Astrocyte of the cerebellum (primary cell): ENCODE data around the gene DUOX2.
"Not testable (repeated sequence)": the region's sequence is repeated elsewhere in the genome, so short reads cannot be mapped to it uniquely, and the experiment has no call there.

ENCODE experiments used
- DNase-seq: peaks from one replicate; pipeline ENCODE4 v3.0.0-alpha.2; 2011; ENCODE audit warnings: low read depth
- H3K4me3 ChIP-seq: 2 replicates; pipeline ENCODE4 v1.5.1; 2011; ENCODE audit warnings: mild to moderate bottlenecking, low read depth, low read length, moderate library complexity
- in situ Hi-C: cut with HindIII; loops from 2 replicates; pipeline ENCODE4 v1.10.0; 2017; ENCODE audit warnings: low sequenced_read_pairs
- TF ChIP-seq, protein P1 (sequence below): IDR thresholded peaks from 2 replicates; pipeline ENCODE4 v1.5.1; 2012; ENCODE audit warnings: low read length, low read depth, moderate library complexity, mild to moderate bottlenecking; ENCODE audit errors: missing control alignments

DUOX2 gene

DNA sequence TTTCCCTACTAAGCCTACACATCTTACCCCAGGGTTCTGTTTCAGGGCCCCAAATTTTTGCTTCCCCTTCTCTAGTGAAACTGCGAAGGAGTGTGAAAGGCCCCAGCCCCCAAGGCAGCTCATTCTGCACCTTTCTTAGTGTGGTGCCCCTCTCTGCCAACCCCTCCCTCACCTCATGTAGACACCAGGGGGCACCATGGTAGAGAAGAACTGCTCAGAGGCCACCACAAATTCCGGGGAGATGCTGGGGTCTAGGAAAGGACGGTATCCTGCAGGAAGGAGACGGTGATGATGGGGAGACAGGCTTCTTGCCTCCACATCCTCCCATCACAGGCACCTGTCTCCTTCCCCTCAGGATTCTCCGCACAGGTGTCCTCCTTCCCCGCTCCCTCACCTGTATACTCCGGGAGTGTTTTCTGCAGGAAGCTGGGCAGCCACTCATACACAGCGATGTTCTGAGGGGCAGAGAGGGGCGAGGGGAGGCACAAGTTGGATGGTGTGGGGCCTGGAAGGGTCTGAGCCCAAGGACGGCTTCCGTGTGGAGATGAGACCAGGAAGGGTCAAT is 3.6 kb downstream of the DUOX2 start:
- H3K4me3 ChIP-seq, result no peak overlapping the region
- DNase-seq, result no peak
- in situ Hi-C loops, result no loop called here
- TF ChIP-seq, protein P1, sequence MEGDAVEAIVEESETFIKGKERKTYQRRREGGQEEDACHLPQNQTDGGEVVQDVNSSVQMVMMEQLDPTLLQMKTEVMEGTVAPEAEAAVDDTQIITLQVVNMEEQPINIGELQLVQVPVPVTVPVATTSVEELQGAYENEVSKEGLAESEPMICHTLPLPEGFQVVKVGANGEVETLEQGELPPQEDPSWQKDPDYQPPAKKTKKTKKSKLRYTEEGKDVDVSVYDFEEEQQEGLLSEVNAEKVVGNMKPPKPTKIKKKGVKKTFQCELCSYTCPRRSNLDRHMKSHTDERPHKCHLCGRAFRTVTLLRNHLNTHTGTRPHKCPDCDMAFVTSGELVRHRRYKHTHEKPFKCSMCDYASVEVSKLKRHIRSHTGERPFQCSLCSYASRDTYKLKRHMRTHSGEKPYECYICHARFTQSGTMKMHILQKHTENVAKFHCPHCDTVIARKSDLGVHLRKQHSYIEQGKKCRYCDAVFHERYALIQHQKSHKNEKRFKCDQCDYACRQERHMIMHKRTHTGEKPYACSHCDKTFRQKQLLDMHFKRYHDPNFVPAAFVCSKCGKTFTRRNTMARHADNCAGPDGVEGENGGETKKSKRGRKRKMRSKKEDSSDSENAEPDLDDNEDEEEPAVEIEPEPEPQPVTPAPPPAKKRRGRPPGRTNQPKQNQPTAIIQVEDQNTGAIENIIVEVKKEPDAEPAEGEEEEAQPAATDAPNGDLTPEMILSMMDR, result no peak

DNA sequence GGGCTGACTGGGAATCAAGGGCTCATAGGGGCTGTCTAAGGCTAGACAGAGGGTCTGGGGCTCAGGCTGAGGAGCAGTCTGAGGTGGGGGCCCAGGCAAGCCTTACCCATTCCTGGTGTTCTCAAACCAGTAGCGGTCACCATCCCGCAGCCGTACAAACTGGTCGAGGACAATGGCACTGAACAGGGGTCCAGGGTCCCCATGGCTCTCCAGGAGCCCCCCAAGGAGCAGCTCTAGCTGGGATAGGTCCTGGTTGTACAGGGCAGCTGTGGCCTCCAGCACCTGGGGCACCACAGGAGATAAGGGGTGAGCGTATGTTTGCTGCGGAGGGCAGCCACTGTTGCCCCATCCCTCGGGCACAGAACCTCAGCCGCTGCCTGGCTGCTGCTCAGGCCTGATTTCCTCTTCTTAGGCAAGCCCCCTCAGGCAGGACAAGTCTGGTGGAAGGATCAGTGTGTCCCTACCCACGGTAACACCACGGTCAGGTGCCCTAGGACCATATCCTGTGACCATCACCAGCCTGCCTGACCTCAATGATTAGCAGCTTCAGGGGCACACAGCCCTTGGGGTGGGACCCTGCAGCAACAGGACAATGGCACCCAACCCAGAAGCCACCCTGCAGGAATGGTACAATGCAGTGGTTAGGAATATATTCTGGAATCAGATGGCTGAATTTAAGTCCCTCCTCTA is 5.9 kb downstream of the DUOX2 start:
- in situ Hi-C loops, result no loop called here
- TF ChIP-seq, protein P1, result no peak
- no peak overlapping the region for H3K4me3 ChIP-seq
- DNase-seq, result no peak

DNA sequence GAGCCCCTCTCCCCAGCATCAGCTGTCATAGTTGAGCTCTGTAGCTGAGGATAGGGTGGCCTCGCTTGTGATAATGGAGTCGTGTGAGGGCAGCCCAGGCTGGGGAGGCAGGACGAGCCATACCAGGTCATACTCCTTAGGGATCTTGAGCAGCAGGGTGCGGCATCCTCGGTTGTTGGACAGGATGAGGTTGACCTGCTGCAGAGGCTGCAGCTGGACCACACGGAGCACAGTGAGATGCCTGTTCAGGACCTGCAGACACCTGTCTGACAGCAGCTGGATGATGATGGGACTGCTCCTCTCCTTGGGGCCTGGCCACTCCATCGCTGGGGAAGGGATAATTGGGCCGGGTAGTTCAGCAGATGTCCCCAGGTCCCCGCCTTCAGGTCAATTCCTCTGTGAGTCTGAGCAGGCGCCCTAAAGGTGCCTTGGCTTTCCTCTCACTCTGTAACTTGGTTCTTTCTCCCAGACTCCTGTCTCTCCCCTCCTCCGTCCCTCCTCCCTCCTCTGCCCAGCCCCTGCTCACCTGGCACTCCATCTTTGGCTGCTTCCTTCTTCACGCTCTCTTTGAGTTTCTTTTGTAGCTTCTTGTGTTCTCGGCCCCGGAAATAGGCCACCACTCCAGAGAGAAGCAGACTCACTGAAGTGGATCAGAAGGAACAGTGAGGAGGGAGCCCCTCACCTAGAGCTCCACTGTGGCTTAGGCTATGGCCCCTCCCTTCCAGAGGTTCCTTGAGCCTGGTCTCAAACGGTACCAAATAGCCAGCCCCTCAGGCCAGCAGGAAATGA is 7.8 kb downstream of the DUOX2 start:
- no peak for DNase-seq
- in situ Hi-C loops, result no loop called here
- TF ChIP-seq, protein P1, result no peak
- no peak overlapping the region for H3K4me3 ChIP-seq

DNA sequence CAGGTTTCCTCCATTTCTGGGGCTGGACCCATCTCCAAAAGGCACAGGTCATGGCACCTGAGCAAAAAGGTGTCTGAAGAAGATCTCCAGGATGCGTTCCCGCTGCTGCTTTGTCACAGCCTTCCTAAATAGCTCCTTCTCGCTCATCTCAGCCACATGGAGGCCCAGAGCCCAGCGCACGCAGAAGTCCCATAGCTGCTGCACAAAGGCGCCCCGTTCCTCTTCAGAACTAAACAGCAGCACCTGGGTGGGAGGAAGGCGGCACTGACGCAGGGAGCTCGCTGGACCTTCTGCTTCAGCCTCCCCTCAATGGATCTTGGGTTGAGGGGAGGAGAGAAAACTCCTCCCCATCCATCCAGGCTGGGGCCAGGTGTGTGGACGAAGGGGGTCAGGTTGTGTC is 8.4 kb downstream of the DUOX2 start:
- TF ChIP-seq, protein P1, result no peak
- no peak overlapping the region for H3K4me3 ChIP-seq
- in situ Hi-C loops, result no loop called here
- no peak for DNase-seq

DNA sequence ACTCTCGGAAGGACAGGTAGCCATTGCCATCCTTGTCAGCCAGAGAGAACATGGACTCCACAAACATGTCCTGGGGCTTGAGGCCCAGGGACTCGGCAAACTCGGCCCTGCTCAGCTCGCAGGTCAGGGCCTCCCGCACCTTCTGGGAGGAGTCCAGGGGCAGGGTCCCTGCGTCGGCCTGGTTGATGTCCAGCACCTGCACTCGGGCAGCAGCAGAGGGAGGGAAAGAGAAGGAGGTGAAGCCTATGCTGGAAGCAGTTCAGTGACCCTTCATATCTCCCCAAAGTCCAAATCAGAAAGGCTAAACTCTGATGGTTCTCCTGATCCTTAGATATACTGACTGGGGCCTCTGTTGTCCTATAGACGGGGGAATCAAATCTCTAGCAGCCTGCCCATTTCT is 9.8 kb downstream of the DUOX2 start:
- H3K4me3 ChIP-seq, DNase-seq, in situ Hi-C loops: not testable (repeated sequence)

DNA sequence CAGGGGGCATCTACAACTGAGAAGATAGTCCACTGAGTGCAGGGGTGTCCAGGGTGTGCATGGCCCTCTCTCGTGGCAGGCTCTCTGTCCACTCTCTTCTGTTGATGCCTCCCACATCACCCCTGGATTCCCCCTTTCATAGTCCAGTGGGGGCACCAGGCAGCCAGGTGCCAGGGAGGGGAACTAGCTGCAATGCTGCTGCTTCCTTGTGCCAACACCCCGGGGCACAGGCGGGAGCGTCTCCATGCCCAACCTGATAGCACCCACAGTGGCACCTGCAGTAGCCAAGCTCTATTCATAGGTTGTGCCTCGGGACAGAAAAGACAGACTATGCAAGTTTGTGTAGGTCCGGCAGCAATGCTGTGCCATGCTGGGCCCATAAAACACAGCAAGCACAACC is 11.7 kb downstream of the DUOX2 start:
- no peak for DNase-seq
- in situ Hi-C loops, result no loop called here
- H3K4me3 ChIP-seq, result no peak overlapping the region
- TF ChIP-seq, protein P1, result no peak

DNA sequence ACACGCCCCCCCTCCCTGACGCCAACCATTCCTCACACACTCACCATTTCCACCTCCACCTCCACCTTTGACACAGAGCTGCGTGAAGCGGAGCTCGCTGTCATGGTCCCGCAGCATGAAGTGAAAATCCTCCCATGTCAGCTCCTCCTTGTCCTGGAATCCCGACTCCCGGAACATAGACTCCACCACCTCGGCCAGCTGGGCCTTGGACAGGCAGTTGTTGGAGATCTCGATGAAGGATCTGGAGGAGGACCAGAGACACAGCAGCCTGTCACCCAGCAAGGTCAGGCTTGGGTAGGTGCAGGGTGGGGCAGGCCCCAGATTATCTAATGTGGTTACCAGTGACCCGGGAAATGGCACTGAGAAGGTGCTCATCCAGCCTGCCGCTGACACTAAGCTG is 12.2 kb downstream of the DUOX2 start:
- no peak overlapping the region for H3K4me3 ChIP-seq
- in situ Hi-C loops, result no loop called here
- DNase-seq, result no peak
- TF ChIP-seq, protein P1, result no peak
